HG03469 (cell line): Measurements from ENCODE around the gene APOA5.

ENCODE experiments used
- ATAC-seq: cut with Tn5 transposase; IDR thresholded peaks from one replicate; pipeline ENCODE4 v1.9.1; 2021; ENCODE audit warnings: mild to moderate bottlenecking, moderate library complexity, moderate number of reproducible peaks; ENCODE audit not compliant: unreplicated experiment

APOA5 gene

DNA sequence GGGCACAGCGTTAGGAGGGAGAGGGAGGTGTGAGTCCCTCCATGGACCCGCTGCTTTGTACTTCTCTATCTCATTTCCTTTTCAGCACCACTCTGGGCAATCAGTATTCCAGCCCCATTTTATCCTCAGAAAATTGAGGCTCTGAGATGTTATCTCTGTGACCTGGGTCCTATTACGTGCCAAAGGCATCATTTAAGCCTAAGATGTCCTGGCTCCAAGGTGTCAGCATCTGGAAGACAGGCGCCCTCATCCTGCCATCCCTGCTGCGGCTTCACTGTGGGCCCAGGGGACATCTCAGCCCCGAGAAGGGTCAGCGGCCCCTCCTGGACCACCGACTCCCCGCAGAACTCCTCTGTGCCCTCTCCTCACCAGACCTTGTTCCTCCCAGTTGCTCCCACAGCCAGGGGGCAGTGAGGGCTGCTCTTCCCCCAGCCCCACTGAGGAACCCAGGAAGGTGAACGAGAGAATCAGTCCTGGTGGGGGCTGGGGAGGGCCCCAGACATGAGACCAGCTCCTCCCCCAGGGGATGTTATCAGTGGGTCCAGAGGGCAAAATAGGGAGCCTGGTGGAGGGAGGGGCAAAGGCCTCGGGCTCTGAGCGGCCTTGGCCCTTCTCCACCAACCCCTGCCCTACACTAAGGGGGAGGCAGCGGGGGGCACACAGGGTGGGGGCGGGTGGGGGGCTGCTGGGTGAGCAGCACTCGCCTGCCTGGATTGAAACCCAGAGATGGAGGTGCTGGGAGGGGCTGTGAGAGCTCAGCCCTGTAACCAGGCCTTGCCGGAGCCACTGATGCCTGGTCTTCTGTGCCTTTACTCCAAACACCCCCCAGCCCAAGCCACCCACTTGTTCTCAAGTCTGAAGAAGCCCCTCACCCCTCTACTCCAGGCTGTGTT lies 37.2 kb upstream of the APOA5 start:
- ATAC-seq = no peak

DNA sequence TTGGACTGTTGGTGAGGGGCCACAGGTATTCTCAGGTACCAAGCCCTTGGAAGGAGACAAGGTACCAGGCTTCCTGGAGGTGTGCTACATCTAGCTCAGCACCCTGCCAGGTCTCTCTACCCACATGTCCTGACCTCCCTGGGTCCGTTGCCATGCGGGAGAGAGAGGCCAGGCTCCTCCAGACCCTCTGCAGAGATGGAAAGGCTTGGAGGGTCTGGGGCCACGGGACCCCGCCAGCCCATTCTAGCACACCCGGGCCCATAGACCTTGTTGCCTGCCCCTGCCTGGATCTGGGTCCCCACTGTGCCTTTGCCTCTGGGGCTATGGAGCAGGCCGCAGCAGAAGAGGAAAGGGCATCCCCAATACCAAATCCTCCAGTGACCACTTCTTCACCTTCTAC lies 35.8 kb upstream of the APOA5 start:
- ATAC-seq = no peak

DNA sequence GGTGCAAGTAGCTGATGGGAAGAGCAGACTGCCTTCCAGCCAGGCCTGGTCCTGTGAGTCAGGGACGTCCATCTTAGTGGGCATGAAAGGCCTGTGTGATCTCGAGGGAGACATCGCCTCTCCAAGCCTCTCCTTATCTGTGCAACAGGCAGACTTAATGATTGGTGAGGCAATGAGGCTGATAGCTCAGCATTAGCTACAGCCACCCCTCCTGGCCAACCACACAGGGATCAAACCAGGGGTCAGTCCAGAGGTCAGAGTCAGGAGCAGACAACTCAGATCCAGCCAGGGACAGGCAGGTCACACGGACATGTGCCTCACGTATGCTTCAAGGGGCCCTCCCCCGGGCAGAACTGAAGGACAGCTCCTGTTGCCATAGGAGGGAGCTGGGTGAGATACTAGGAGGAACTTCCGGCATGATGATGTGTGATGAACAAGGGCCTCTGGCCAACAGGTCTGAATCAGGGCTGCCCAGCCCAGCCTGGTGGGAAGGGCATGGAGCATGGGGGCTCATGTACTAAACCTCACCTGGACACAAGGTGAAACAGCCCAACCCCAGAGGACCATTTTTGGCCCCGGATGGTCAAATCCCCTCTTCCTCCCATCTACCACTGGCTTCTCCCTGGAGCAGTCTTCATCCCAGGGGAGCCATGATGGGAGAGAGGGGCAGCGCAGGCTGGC lies 35.2 kb upstream of the APOA5 start:
- no peak for ATAC-seq

DNA sequence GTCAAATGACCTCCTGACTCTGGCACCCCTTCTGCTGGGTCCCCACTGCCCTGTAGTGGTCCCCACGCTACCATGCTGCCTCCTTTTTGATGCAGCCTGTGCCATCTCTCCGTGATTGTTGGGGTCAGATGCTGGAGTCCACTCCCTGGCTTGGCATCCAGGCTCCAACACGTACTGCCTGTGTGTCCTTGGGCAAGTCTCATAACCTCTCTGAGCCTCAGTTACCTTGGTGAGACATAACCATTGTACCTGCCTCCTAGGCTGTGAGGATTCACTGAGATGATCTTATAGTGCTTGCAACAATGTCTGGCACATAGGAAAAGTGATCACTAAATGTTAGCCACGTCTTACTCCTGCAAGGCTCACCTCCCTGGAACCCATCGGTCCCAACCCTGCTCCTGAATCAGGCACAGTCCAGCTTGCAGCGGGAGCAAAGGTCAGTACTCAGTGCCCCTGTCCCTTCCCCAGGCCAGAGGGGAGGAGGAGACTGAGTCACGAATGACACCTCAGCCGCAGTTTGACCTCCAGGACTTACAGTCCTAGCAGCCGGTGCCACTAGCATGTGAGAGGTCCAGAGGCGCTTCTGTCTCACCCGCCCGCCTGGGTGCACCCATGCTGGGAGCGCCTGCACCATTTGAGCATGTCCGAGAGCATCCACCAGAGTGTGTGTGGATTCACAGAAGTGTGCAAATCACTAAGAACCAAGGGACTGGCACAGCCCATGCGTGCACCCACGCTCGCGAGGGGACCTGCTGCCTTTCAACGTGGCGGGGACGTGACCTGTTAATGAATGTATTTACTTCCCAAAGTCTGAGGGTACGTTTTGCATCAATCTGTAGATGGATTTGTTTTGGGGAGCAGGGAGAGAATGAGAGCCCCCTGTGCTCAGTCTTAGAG lies 34.4 kb upstream of the APOA5 start:
- ATAC-seq = no peak

DNA sequence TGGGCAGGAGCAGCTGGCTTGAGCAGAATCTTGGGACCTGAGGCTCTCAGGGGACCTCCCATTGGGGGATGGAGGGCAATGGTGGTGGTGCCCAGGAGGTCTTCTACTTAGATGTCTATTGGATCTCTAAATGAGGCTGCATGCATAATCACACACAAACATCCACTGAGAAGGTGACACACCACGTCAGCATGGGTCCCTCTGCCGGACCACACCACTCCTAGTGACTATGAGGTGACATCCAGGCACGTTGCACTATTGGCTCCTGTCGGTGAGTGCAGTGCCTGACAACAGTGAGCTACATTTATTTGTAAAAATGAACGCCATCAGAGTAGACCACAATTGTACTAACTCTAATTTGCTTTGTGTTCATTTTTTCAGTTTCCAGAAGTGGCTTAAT lies 33.8 kb upstream of the APOA5 start:
- no peak for ATAC-seq

DNA sequence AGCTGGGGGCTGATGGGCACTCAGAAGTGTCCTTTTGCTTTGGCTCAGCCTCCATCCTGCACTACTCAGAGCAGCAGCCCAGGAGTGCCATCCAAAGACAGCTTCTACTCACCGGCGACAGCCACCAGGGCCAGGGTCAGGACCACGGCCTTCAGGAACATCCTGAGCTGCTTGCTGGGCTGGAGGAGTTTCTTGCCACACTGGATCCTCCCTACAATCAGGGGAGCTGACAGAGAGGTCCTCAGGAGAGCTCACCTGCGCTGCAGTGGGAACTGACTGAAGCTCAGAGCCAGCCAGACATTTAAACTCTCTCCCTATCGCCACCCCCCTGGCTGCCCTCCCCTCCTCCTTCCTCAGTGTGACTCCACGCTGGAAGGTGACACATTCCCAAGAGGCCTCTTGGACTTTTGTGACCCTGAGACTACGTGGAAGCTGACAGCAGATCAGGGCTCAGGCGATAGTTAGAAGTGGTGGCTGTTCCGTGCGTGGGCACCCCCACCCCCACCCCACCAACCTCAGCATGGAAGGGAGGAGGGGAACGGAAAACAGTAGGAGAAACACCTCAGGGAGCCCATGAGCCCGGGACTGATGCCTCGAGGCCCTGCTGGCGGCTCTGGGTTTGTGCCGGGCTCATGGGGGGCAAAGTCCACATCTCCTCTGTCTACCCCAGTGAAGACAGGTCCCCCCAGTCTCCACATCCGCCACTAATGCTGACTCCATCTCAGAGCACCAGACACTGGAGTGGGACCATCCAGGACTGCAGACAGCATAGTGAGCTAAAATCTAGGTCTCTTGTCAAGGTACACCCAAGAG lies 31.6 kb upstream of the APOA5 start, which contains the start of gene APOA4:
Gene APOA4, minus strand, starts transcription at position 274 of the 813 bp plus-strand sequence. Its CDS starts 113 bp downstream, at position 161.
- no peak for ATAC-seq

DNA sequence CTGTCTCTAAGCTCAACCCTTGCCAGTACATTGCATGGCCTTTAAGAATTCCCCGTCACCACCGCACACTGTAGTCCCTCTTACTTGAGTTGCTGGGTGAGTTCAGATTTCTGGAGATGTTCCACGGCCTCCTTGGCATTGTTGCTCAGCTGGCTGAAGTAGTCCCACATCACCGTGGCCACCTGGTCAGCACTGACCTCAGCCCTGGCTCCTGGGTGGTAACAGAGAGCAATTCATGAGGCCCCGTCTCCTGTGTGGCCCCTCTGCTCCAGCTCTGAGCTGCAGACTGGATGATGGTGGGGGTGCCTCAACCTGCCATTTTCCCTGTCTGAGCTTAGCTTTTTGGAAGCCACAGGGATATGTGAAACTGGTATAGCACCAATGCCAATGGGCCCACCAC lies 30.9 kb upstream of the APOA5 start:
- no peak for ATAC-seq

DNA sequence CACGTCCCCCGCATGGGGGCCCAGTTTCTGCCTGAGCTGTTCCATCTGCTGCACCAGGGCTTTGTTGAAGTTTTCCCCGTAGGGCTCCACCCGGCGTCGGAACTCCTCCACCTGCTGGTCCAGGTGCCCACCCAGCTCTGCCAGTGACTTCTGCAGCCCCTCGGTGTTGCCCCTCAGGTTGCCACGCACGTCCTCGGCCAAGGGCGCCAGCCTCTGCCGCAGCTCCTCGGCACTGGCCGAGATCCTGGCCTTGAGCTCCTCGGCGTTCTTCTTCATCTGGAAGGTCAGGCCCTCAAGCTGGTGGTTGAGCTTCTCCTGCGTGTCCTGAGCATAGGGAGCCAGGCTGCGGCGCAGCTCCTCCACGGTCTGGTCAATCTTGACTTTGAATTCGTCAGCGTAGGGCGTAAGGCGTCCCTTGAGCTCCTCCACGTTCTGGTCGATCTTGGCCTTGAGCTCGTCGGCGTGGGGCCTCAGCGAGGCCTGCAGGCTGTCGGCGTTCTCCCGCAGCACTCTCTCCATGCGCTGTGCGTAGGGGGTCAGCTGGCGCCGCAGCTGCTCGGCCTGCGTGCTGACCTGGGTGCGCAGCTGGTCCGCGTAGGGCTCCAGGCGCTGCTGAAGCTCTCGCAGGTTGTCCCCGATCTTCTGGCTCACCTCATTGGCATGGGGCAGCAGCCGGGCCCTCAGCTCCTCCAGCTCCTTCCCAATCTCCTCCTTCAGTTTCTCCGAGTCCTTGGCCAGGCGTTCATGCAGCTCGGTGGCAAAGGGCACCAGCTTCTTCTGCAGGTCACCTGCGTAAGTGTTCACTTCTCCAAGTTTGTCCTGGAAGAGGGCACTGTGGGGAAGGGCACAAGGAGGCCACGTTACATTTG lies 29.6 kb upstream of the APOA5 start:
- no peak for ATAC-seq

DNA sequence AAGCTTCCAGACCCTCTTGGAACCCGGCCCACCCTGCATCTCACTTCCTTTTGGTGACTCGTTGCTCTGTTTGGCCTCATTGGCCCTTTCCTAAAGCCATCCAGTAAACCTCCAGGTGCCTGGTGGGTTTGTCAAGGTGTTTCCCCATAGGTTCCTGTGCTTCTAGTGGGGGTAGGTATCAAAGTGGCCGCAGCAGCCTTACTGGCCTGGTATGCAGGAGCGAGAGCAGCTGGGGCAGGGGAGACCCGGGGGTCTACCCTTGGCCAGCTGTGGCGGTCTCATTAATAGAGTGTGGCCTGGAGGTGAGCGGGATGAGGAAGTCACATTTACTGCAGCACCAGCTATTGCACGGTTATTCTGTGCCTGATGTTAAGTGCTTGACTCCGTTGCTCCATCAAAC lies 27.4 kb upstream of the APOA5 start:
- no peak for ATAC-seq

DNA sequence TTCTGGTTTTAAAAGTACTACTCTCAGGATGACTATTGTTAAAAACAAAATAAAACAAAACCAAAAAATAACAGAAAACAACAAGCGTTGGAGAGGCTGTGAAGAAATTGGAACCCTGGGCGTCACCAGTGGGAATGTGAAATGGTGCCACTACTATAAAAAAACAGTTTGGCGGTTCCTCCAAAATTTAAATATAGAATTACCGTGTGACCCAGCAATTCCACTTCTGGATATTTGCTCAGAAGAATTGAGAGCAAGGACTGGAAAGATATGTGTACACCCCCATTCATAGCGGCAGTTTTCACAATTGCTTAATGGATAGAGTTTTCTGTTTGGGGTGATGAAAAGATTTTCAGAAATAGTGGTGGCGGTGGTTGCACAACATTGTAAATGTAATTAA lies 22.8 kb upstream of the APOA5 start:
- ATAC-seq = no peak

DNA sequence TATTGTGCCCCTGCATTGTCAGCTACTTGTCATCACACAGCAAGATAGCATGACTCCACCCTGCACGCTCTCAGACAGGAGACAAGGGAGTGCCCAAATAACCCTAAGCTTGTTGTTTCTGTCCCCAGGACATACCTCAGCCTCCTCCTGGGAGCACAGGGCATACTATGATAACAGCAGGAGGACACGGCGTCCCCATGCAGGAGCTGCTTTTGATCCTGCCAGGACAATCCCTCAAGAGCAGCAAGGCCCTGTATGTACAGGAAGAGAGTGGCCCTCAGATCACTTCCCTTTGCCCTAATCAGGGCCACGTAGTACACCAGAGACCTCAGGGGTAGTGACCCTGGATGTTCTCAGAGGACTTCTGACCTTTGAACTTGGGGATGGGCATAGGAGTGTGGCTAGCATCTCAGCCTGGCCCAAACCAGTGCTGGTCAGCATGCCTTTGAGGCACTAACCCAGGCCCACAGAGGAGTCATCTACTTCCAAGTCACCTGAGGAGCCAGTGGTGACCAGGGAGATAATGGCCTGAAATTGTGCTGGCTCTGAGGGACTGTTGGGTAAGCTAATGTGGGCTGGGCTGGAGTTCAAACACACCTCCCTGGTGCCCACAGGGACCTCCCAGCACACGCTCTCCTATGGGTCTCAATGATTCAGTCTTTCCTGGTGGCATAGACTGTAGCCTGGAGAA lies 22.2 kb upstream of the APOA5 start:
- ATAC-seq = no peak

DNA sequence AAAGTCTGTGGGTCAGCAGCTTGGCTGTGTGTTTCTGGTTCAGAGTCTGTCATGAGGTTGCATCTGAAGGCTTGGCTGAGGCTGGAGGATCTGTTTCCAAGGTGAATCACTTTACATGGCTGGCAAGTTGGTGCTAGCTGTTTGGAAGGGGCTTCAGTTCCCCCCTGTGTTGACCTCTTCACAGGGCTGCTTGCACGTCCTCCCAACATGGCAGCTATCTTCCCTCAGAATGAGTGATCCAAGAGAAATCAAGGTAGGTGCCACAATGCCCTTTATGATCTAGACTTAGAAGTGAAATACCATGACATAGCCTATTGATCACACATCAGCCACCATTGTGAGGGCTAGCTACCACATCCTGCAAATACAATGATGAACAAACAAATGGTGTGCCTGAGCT lies 21.5 kb upstream of the APOA5 start:
- no peak for ATAC-seq

DNA sequence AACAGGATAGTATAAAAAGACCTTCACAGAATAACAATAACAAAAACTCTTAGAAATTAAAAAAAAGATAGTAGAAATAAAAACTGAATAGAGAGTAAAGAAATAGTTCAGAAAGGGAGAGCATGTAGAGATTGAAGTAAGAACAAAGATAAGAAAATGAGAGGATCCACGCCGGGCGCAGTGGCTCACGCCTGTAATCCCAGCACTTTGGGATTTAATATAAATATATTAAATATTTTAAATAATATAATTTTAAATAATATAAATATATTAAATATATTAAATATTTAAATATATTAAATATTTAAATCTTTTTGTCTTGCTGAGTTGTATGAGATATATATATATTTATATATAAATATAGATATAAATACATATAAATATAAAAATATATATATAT lies 20.4 kb upstream of the APOA5 start:
- ATAC-seq = no peak

DNA sequence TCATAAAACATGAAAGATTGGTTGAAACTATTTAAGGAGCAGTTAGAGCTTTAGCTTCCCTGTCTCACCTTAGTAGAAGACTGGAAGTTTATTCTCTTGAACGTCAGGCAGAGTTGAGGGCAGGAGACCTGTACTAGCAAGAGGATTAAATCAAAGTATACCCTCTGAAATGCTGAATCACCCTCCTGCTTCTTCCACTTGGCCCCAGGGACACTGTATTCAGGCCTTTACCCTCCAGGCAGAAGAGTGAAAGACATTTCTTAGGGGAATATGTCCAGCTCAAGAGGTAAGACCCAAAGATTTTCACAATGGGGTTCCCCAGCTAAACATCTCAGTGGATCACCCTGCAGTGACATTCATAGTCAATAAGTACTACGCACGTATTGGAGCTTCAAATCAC lies 19.5 kb upstream of the APOA5 start:
- ATAC-seq = no peak

DNA sequence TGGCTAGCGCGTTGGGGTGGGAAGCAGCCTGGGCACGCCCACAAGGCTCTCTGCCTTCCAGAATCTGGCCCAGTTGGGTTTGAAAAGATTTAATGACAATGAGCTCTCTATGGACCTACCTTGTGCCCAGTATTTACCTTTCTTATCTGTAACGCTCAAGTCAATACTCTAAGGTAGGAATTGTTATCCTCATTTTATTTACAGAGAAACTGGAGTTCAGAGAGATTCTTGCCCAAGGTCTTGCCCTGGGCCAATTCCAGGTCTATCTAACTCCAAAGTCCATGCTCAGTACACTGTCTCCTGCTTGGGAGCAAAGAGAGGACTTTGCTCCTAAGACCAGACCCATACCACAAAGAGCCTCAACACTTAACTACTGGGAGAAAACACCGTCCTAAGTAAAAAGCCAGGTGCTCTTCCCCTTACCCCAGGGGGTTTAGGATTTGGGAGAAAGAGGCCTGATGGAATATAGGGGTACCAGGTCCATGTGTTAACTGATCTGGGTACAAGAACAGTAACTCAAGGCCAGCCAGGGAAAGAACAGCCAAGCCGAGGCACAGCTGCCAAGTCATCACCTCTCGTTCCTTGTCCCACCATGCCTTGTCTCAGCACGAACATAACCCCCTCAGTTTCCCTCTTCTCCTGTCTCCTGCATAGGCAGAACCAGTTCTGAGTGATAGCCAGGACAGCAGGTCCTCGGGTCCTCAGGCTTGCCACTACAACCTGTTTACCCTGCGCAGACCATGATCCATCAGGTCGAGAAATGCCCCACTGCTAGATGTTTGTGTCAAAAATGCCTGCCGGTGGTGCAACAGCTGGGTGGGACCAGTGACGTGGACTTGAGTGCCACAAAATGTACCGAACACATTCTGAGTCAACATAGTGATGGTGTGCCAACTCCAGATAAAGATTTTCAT lies 16.8 kb upstream of the APOA5 start:
- no peak for ATAC-seq

DNA sequence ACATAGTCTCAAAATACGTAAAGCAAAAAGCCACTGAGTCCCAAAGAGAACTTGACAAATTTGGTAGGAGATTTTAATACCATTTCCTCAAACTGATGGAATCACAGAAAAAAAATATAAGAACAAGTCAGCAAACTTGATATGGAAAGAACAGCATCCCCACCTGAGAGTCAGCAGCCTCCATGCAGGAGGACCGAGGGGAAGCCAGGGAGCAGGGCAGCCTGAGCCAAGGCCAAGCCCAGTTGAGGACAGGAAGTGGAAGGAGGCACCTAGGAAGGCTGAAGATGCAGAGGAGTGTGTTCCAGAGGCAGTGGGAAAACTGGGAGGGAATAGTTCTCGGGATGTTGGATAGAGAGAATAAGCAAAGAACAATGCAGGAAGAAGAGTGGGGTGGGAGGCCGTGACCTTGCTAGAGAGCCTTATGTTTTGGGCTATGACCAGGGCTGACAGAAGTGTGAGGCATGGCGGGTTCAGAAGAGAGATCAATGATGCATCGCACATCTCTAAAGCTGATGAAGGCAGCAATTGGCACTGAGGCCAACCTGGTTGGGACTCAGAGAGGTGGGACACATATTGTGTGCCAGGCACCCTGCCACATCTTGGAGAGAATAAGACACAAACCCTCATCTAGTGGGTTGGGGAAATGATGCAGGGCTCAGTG lies 16.1 kb upstream of the APOA5 start:
- ATAC-seq = no peak

DNA sequence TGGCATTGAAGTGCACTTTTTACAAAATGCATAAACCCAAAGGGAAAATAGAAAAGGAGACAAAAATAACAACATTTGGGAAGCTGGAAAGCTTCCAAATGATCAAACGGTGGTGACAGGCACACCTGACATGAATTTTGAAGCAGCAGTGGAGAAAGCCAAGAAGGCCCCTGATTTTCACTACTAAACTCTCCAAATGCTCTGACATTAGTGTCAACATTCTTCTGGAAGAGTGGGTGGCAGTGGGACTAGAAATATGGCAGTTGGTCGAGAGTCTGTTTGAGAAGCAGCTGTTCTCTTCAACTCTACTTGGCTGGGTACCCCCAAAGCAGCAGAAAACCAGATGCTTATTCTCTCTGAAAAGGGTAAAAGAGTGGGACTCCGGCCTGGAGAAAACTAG lies 12.3 kb upstream of the APOA5 start:
- no peak for ATAC-seq
